ENCODE data around the gene RNASE7. TPM values are rescaled to one million over a fixed set of nuclear protein-coding genes. Genes with fewer than 3 reads are reported as not detected.

The RNASE7 gene
- total RNA-seq, 2 donors from 2014 or later, result not detected

- no peaks in the 10 kb centered on the region for H3K9me3 ChIP-seq (ENCODE audit: control insufficient read depth, low read length, poor library complexity, severe bottlenecking)
- H3K4me3 Mint-ChIP-seq, result no peak overlapping the region
- H3K27ac Mint-ChIP-seq, result peak overlapping the region; percentile 32
- ATAC-seq (no peak), DNase-seq (no peak)
- peaks cover 20% of the 10 kb centered on the region for H3K27me3 Mint-ChIP-seq
- H3K36me3 Mint-ChIP-seq (ENCODE audit: low read depth), result peaks cover 4% of the 10 kb centered on the region
- peaks cover 2% of the 10 kb centered on the region for H3K4me1 Mint-ChIP-seq
These were observed 25.6 kb upstream of the RNASE7 start for GRCh38 chr14:21016413-21017190.

GRCh38 chr14:21017528-21018245, 24.5 kb upstream of the RNASE7 start:
- H3K9me3 ChIP-seq (ENCODE audit: control insufficient read depth, low read length, poor library complexity, severe bottlenecking), result no peaks in the 10 kb centered on the region
- Mint-ChIP-seq H3K4me3 (no peak overlapping the region), H3K27me3 (peaks cover 9% of the 10 kb centered on the region), H3K27ac (no peak overlapping the region), H3K4me1 (peaks cover 8% of the 10 kb centered on the region), H3K36me3 (ENCODE audit: low read depth) (peaks cover 4% of the 10 kb centered on the region)
- no peak for ATAC-seq
- no peak for DNase-seq

- no peaks in the 10 kb centered on the region for H3K9me3 ChIP-seq (ENCODE audit: control insufficient read depth, low read length, poor library complexity, severe bottlenecking)
- Mint-ChIP-seq H3K27ac (no peak overlapping the region), H3K36me3 (ENCODE audit: low read depth) (peaks cover 6% of the 10 kb centered on the region), H3K27me3 (peaks cover 5% of the 10 kb centered on the region), H3K4me3 (no peak overlapping the region), H3K4me1 (peaks cover 12% of the 10 kb centered on the region)
- no peak for DNase-seq
- ATAC-seq, result no peak
These were observed 23.9 kb upstream of the RNASE7 start for GRCh38 chr14:21018286-21018685.

- Mint-ChIP-seq H3K4me1 (peaks cover 12% of the 10 kb centered on the region), H3K27ac (no peak overlapping the region), H3K27me3 (peaks cover 5% of the 10 kb centered on the region), H3K36me3 (ENCODE audit: low read depth) (peaks cover 6% of the 10 kb centered on the region), H3K4me3 (no peak overlapping the region)
- no peak for DNase-seq
- H3K9me3 ChIP-seq (ENCODE audit: control insufficient read depth, low read length, poor library complexity, severe bottlenecking), result no peaks in the 10 kb centered on the region
- no peak for ATAC-seq
These were observed 23.4 kb upstream of the RNASE7 start for GRCh38 chr14:21018781-21019180.

- Mint-ChIP-seq H3K27me3 (peaks cover 3% of the 10 kb centered on the region), H3K27ac (no peak overlapping the region), H3K36me3 (ENCODE audit: low read depth) (peaks cover 6% of the 10 kb centered on the region)
These were observed 22.8 kb upstream of the RNASE7 start for GRCh38 chr14:21019366-21019765.

GRCh38 chr14:21020977-21021545, 21.1 kb upstream of the RNASE7 start:
- no peak for DNase-seq
- H3K27me3 Mint-ChIP-seq, result no peaks in the 10 kb centered on the region

More at GRCh38 chr14:21019366-21019765, 22.8 kb upstream of the RNASE7 start:
- peaks cover 15% of the 10 kb centered on the region for H3K4me1 Mint-ChIP-seq
- ATAC-seq (no peak), DNase-seq (no peak)
- H3K4me3 Mint-ChIP-seq, result peak overlapping the region; percentile 59
- H3K9me3 ChIP-seq (ENCODE audit: control insufficient read depth, low read length, poor library complexity, severe bottlenecking), result no peaks in the 10 kb centered on the region

GRCh38 chr14:21022686-21023085, 19.5 kb upstream of the RNASE7 start:
- no peaks in the 10 kb centered on the region for H3K9me3 ChIP-seq (ENCODE audit: control insufficient read depth, low read length, poor library complexity, severe bottlenecking)
- Mint-ChIP-seq H3K4me3 (peak overlapping the region; percentile 95), H3K27me3 (no peaks in the 10 kb centered on the region), H3K4me1 (peaks cover 21% of the 10 kb centered on the region), H3K27ac (peak overlapping the region; percentile 72), H3K36me3 (ENCODE audit: low read depth) (peaks cover 6% of the 10 kb centered on the region)
- DNase-seq, result no peak
- ATAC-seq, result no peak

More at GRCh38 chr14:21020977-21021545, 21.1 kb upstream of the RNASE7 start:
- peaks cover 17% of the 10 kb centered on the region for H3K4me1 Mint-ChIP-seq
- H3K36me3 Mint-ChIP-seq (ENCODE audit: low read depth), result peaks cover 6% of the 10 kb centered on the region
- no peak overlapping the region for H3K27ac Mint-ChIP-seq
- ATAC-seq, result no peak
- no peak overlapping the region for H3K4me3 Mint-ChIP-seq
- H3K9me3 ChIP-seq (ENCODE audit: control insufficient read depth, low read length, poor library complexity, severe bottlenecking), result no peaks in the 10 kb centered on the region

GRCh38 chr14:21023174-21023573, 19.0 kb upstream of the RNASE7 start:
- Mint-ChIP-seq H3K36me3 (ENCODE audit: low read depth) (peaks cover 6% of the 10 kb centered on the region), H3K27me3 (no peaks in the 10 kb centered on the region), H3K4me1 (peaks cover 21% of the 10 kb centered on the region), H3K27ac (peak overlapping the region; percentile 72), H3K4me3 (peak overlapping the region; percentile 95)
- ATAC-seq (no peak), DNase-seq (no peak)
- no peaks in the 10 kb centered on the region for H3K9me3 ChIP-seq (ENCODE audit: control insufficient read depth, low read length, poor library complexity, severe bottlenecking)

GRCh38 chr14:21023817-21024584, 18.2 kb upstream of the RNASE7 start:
- Mint-ChIP-seq H3K27ac (peak overlapping the region; percentile 74), H3K36me3 (ENCODE audit: low read depth) (peaks cover 6% of the 10 kb centered on the region), H3K4me3 (peak overlapping the region; percentile 95), H3K4me1 (peaks cover 21% of the 10 kb centered on the region), H3K27me3 (no peaks in the 10 kb centered on the region)
- DNase-seq (no peak), ATAC-seq (peak; percentile 24)
- no peaks in the 10 kb centered on the region for H3K9me3 ChIP-seq (ENCODE audit: control insufficient read depth, low read length, poor library complexity, severe bottlenecking)

GRCh38 chr14:21024585-21025370, 17.4 kb upstream of the RNASE7 start, which contains the start of gene NDRG2:
Gene NDRG2 (minus strand): TSS chr14:21025061. CDS start chr14:21023315, 1,746 bp downstream.
- peak; percentile 58 to 82 (median 78) for DNase-seq
- peak; percentile 93 for ATAC-seq
- H3K9me3 ChIP-seq (ENCODE audit: control insufficient read depth, low read length, poor library complexity, severe bottlenecking), result no peaks in the 10 kb centered on the region
- no peaks in the 10 kb centered on the region for H3K27me3 Mint-ChIP-seq
- peaks cover 21% of the 10 kb centered on the region for H3K4me1 Mint-ChIP-seq
- peaks cover 2% of the 10 kb centered on the region for H3K36me3 Mint-ChIP-seq (ENCODE audit: low read depth)
- H3K4me3 Mint-ChIP-seq, result peak within 1 kb of the TSS; percentile 95
- H3K27ac Mint-ChIP-seq, result peak within 1 kb of the TSS; percentile 74

- H3K4me3 Mint-ChIP-seq, result peak overlapping the region; percentile 95
- peaks cover 21% of the 10 kb centered on the region for H3K4me1 Mint-ChIP-seq
- H3K9me3 ChIP-seq (ENCODE audit: control insufficient read depth, low read length, poor library complexity, severe bottlenecking), result no peaks in the 10 kb centered on the region
- no peak for ATAC-seq
- no peak for DNase-seq
- peaks cover 2% of the 10 kb centered on the region for H3K36me3 Mint-ChIP-seq (ENCODE audit: low read depth)
- H3K27me3 Mint-ChIP-seq, result no peaks in the 10 kb centered on the region
- H3K27ac Mint-ChIP-seq, result peak overlapping the region; percentile 74
These were observed 16.5 kb upstream of the RNASE7 start for GRCh38 chr14:21025371-21026273.

Measured in T-helper 17 cell (primary cell).